ENCODE measurements around the gene ACER1. TPM values are rescaled to one million over a fixed set of nuclear protein-coding genes. Genes with fewer than 3 reads are reported as not detected.

ACER1 gene
- total and polyA plus RNA-seq, 7 donors: not detected

DNA sequence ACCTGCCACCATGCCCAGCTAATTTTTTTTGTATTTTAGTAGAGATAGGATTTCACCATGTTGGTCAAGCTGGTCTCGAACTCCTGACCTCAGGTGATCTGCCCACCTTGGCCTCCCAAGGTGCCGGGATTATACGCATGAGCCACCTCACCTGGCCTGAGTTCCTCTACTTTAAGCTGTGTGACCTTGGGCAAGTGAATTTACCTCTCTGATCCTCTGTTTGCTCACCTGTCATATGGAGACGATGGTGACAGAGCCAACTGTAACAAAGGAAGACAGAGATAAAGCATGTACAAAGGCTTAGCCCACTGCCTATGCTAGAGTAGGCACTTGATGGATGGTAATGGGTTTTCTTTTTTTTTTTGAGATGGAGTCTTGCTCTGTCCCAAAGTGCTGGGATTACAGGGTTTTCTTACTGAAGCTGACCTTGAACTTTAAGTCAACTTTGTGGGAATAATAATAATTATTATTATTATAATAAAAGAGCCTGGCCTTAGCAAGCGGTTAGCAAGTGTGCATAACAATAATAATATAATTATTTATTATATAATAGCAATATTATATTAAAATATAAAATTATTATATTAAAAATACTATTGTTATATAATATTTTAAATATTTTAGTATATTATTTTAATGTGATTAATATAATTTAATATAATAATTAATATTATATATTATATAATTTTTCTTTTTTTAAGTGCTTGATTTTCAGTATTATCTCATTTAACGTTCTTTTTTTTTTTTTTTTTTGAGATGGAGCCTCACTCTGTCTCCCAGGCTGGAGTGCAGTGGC lies 1.3 kb upstream of the ACER1 start:
- H3K9me3 ChIP-seq: no peaks in the 10 kb centered on the region
- H3K27me3 ChIP-seq (ENCODE audit: insufficient read depth in 3 of 3, low read length in 2 of 3): no peaks in the 10 kb centered on the region
- intact Hi-C loops (cut with DNase I): no loop called here
- H3K4me3 ChIP-seq: no peak overlapping the region
- ATAC-seq (no peak), DNase-seq (no peak)
- H3K4me1 ChIP-seq: no peaks in the 10 kb centered on the region
- H3K36me3 ChIP-seq (ENCODE audit: insufficient read depth in 1 of 2, low read depth in 1 of 2): no peaks in the 10 kb centered on the region
- TF ChIP-seq, protein P1, sequence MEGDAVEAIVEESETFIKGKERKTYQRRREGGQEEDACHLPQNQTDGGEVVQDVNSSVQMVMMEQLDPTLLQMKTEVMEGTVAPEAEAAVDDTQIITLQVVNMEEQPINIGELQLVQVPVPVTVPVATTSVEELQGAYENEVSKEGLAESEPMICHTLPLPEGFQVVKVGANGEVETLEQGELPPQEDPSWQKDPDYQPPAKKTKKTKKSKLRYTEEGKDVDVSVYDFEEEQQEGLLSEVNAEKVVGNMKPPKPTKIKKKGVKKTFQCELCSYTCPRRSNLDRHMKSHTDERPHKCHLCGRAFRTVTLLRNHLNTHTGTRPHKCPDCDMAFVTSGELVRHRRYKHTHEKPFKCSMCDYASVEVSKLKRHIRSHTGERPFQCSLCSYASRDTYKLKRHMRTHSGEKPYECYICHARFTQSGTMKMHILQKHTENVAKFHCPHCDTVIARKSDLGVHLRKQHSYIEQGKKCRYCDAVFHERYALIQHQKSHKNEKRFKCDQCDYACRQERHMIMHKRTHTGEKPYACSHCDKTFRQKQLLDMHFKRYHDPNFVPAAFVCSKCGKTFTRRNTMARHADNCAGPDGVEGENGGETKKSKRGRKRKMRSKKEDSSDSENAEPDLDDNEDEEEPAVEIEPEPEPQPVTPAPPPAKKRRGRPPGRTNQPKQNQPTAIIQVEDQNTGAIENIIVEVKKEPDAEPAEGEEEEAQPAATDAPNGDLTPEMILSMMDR (IDR thresholded peaks at IDR 0.05): no peak
- no peak overlapping the region for H3K27ac ChIP-seq
- 82 to 92% (median 86%) methylated on average over 6 of the region's 6 CpGs for WGBS, 3 donors

DNA sequence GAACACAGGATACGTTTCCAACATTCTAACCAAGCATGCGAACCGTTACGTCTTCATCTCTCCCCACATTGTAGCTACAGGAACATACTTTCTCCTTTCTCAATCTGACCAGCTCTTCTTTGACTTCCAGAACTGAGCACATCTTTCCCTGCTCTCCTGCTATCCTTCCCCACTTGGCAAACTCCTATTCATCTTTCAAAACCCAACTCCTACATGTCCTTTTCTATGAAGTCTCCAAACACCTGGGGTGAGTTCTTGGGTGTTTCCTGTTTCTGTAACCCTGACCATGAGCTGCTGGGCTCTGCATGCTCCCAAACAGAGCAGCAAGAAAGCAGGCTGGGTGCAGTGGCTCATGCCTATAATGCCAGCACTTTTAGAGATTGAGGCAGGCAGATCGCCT lies 6.6 kb downstream of the ACER1 start:
- intact Hi-C loops (cut with DNase I): no loop called here
- WGBS, 3 donors: 78 to 83% (median 83%) methylated on average over 5 of the region's 5 CpGs
- TF ChIP-seq, protein P1 (IDR thresholded peaks at IDR 0.05): no peak

DNA sequence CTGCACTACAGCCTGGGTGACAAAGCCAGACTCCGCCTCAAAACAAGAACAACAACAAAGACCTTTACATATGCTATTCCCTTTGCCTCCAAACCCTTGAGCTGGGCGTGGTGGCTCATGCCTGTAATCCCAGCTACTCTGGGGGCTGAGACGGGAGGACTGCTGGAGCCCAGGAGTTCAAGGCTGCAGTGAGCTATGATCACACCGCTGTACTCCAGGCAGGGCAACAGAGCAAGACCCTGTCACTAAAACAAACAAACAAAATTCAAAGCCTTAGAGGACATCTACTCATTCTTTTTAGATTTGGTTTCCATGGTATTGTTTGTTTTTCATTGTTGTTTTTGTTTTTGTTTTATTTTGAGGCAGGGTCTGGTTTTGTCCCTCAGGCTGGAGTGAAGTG lies 7.8 kb downstream of the ACER1 start:
- H3K4me1 ChIP-seq: no peaks in the 10 kb centered on the region
- TF ChIP-seq, protein P1 (IDR thresholded peaks at IDR 0.05): no peak
- H3K9me3 ChIP-seq: no peaks in the 10 kb centered on the region
- peaks cover 0 to 10% (median 0%) of the 10 kb centered on the region in 3 donors for H3K27me3 ChIP-seq (ENCODE audit: insufficient read depth in 3 of 3, low read length in 2 of 3)
- 64 to 77% (median 69%) methylated on average over 4 of the region's 4 CpGs for WGBS, 3 donors
- H3K36me3 ChIP-seq (ENCODE audit: insufficient read depth in 1 of 2, low read depth in 1 of 2): no peaks in the 10 kb centered on the region
- H3K4me3 ChIP-seq: no peak overlapping the region
- H3K27ac ChIP-seq: no peak overlapping the region
- intact Hi-C loops (cut with DNase I): no loop called here
- DNase-seq (no peak), ATAC-seq (no peak)

More for the DNA sequence above, 6.6 kb downstream of the ACER1 start:
- Histone ChIP-seq H3K36me3 (ENCODE audit: insufficient read depth in 1 of 2, low read depth in 1 of 2) (no peaks in the 10 kb centered on the region), H3K27me3 (ENCODE audit: insufficient read depth in 3 of 3, low read length in 2 of 3) (peaks cover 0 to 7% (median 0%) of the 10 kb centered on the region in 3 donors), H3K27ac (no peak overlapping the region), H3K4me3 (no peak overlapping the region), H3K9me3 (no peaks in the 10 kb centered on the region), H3K4me1 (no peaks in the 10 kb centered on the region)
- ATAC-seq (no peak), DNase-seq (no peak)

DNA sequence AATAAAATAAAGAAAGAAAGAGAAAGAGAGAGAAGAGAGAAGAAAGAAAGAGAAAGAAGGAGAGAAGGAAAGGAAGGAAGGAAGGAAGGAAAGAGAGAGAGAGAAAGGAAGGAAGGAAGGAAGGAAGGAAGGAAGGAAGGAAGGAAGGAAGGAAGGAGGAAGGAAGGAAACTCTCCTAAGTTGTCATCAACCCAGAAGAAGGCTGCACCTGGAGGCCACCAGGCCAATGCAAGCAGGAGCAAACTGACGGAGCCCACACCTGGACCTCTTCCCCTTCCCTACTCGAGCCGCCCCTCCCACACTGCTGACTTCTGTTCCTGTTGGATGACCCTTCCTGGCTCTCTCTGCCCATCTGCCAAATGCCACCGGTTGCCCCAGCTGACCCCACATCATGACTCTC lies 8.7 kb downstream of the ACER1 start:
- no peaks in the 10 kb centered on the region for H3K36me3 ChIP-seq (ENCODE audit: insufficient read depth in 1 of 2, low read depth in 1 of 2)
- TF ChIP-seq, protein P1 (IDR thresholded peaks at IDR 0.05): no peak
- no peaks in the 10 kb centered on the region for H3K9me3 ChIP-seq
- no peak for DNase-seq
- WGBS, 3 donors: 40 to 54% (median 50%) methylated on average over 4 of the region's 4 CpGs
- ATAC-seq: no peak
- intact Hi-C loops (cut with DNase I): no loop called here
- peaks cover 0 to 16% (median 0%) of the 10 kb centered on the region in 3 donors for H3K27me3 ChIP-seq (ENCODE audit: insufficient read depth in 3 of 3, low read length in 2 of 3)
- H3K4me3 ChIP-seq: no peak overlapping the region
- H3K4me1 ChIP-seq: no peaks in the 10 kb centered on the region
- no peak overlapping the region for H3K27ac ChIP-seq

Data from psoas muscle (tissue), 8 donors.